OCI-LY1 (cell line): Measurements from ENCODE around the gene MVB12B.

Experiments
- H2AFZ ChIP-seq: fragments of 200-600 bp; sonication (generic), shearing (Covaris generic); 2 replicates; pipeline ENCODE4 v1.6.0; 2014; ENCODE audit warnings: antibody characterized with exemption, mild to moderate bottlenecking, low read length
- H3F3A ChIP-seq: fragments of 200-600 bp; sonication (generic), shearing (Covaris generic); 2 replicates; pipeline ENCODE4 v1.6.0; 2014; ENCODE audit warnings: mild to moderate bottlenecking, antibody characterized with exemption, low read length, moderate library complexity; ENCODE audit not compliant: insufficient read depth
- H3K27ac ChIP-seq: fragments of 200-600 bp; sonication (generic); 2 replicates; pipeline ENCODE4 v1.5.1; 2014; ENCODE audit warnings: low read length, mixed run types, mild to moderate bottlenecking, low read depth; ENCODE audit not compliant: poor library complexity, severe bottlenecking
- H3K27me3 ChIP-seq: fragments of 200-600 bp; sonication (generic); 2 replicates; pipeline ENCODE4 v1.6.0; 2014; ENCODE audit warnings: antibody characterized with exemption, mild to moderate bottlenecking, low read length, moderate library complexity; ENCODE audit not compliant: insufficient read depth
- H3K36me3 ChIP-seq: fragments of 200-600 bp; sonication (generic); 2 replicates; pipeline ENCODE4 v1.6.1; 2014; ENCODE audit warnings: mild to moderate bottlenecking, antibody characterized with exemption, low read length, moderate library complexity, mixed read lengths; ENCODE audit not compliant: insufficient read depth
- H3K4me1 ChIP-seq: fragments of 200-600 bp; sonication (generic); 2 replicates; pipeline ENCODE4 v1.5.1; 2014; ENCODE audit warnings: mild to moderate bottlenecking, low read length, moderate library complexity; ENCODE audit not compliant: insufficient read depth, severe bottlenecking
- H3K4me2 ChIP-seq: fragments of 200-600 bp; sonication (generic), shearing (Covaris generic); 2 replicates; pipeline ENCODE4 v1.6.1; 2014; ENCODE audit warnings: low read length
- H3K4me3 ChIP-seq: fragments of 200-600 bp; sonication (generic); 2 replicates; pipeline ENCODE4 v1.5.1; 2014; ENCODE audit warnings: low read length, low read depth, mild to moderate bottlenecking, mixed read lengths; ENCODE audit not compliant: poor library complexity, severe bottlenecking
- H3K79me2 ChIP-seq: fragments of 200-600 bp; shearing (Covaris generic); 2 replicates; pipeline ENCODE4 v1.6.1; 2016; ENCODE audit warnings: mixed run types, low read length, mixed read lengths; ENCODE audit not compliant: insufficient read depth
- H3K9ac ChIP-seq: fragments of 200-600 bp; sonication (generic), shearing (Covaris generic); 2 replicates; pipeline ENCODE4 v1.6.1; 2014; ENCODE audit warnings: mild to moderate bottlenecking, low read length, mixed read lengths
- H3K9me2 ChIP-seq: fragments of 200-600 bp; sonication (generic), shearing (Covaris generic); 2 replicates; pipeline ENCODE4 v1.6.1; 2014; ENCODE audit warnings: low read depth, mild to moderate bottlenecking, low read length, mixed read lengths
- H3K9me3 ChIP-seq: fragments of 200-600 bp; shearing (Covaris generic); 2 replicates; pipeline ENCODE4 v1.6.1; 2014; ENCODE audit warnings: low read length, mixed read lengths
- H4K20me1 ChIP-seq: fragments of 200-600 bp; sonication (generic), shearing (Covaris generic); 2 replicates; pipeline ENCODE4 v1.6.0; 2016; ENCODE audit warnings: mild to moderate bottlenecking, low read length; ENCODE audit not compliant: insufficient read depth
- EZH2 ChIP-seq: fragments of 200-600 bp; sonication (generic), shearing (Covaris generic); IDR thresholded peaks from 2 replicates; pipeline ENCODE4 v1.8.0; 2017; ENCODE audit warnings: borderline replicate concordance, mixed run types, mild to moderate bottlenecking, antibody characterized with exemption, low read length, moderate library complexity, mixed read lengths
- TF ChIP-seq, protein P1 (sequence below): fragments of 200-600 bp; sonication (generic), shearing (Covaris generic); IDR thresholded peaks from 2 replicates; pipeline ENCODE4 v1.5.1; 2017; ENCODE audit warnings: mild to moderate bottlenecking, antibody characterized with exemption, low read length, moderate library complexity, mixed read lengths

The MVB12B gene

DNA sequence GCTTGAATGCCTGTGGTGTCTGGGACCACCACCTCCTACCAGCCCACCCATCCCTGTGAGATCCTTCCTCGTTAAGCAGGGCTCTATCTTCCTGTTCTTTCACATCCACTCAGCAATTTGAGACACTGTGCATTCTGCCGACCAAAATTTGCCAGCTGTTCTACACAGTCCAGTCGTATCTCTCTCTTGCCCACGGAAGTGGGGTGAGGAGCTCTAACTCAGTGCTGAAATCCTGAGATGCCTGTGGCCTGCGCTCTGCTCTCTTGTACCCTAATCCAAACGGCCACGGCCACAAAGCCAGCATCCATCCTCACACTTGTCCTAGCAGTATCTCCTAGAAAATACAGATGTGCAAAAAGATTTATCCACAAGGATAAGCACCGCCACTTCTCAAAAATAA lies 97.9 kb downstream of the MVB12B start:
- H3K4me2 ChIP-seq, result no peak overlapping the region
- no peaks in the 10 kb centered on the region for H3K4me1 ChIP-seq
- no peaks in the 10 kb centered on the region for H4K20me1 ChIP-seq
- no peak overlapping the region for H3K4me3 ChIP-seq
- no peak overlapping the region for H3K9ac ChIP-seq
- no peak for TF ChIP-seq EZH2
- TF ChIP-seq, protein P1, sequence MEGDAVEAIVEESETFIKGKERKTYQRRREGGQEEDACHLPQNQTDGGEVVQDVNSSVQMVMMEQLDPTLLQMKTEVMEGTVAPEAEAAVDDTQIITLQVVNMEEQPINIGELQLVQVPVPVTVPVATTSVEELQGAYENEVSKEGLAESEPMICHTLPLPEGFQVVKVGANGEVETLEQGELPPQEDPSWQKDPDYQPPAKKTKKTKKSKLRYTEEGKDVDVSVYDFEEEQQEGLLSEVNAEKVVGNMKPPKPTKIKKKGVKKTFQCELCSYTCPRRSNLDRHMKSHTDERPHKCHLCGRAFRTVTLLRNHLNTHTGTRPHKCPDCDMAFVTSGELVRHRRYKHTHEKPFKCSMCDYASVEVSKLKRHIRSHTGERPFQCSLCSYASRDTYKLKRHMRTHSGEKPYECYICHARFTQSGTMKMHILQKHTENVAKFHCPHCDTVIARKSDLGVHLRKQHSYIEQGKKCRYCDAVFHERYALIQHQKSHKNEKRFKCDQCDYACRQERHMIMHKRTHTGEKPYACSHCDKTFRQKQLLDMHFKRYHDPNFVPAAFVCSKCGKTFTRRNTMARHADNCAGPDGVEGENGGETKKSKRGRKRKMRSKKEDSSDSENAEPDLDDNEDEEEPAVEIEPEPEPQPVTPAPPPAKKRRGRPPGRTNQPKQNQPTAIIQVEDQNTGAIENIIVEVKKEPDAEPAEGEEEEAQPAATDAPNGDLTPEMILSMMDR, result no peak
- H3K9me3 ChIP-seq, result no peaks in the 10 kb centered on the region
- no peaks in the 10 kb centered on the region for H3F3A ChIP-seq
- 0 out of 2 replicates have a peak, but pooled peaks cover 5% of the 10 kb centered on the region for H3K27me3 ChIP-seq
- no peaks in the 10 kb centered on the region for H3K79me2 ChIP-seq
- H3K36me3 ChIP-seq, result no peaks in the 10 kb centered on the region
- no peaks in the 10 kb centered on the region for H3K9me2 ChIP-seq
- no peak overlapping the region for H3K27ac ChIP-seq
- H2AFZ ChIP-seq, result no peak overlapping the region

DNA sequence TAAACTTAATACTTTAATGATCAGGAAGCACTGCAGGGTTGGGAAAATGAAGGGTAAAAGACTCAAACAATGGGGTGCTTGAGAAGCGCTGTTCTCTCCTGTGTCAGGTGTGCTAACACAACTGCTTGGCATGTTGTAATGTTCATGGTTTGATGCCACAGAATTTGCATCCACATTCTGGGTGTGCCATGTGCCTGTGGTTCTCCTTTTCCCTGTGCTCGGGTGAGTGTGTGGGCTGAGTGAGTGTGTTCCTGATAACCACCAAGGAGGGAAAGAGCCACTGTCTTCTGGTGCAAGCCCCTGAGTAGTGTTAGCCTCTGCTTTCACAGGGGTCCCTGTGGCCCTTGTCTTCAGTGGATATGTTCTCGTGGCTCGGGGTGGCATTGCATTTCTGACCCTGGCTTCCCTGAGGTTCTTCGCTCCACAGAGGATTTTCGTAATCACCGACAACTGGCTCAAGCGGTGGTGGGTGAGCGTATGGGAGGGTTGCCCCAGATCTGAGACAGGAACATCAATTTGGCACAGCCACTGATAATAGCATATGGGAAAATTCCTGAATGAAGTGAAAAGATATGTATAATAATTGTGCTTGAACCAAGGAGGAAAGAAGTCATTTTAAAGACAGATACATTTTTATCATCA lies 102.0 kb downstream of the MVB12B start:
- Histone ChIP-seq H3K9me2 (no peaks in the 10 kb centered on the region), H3K36me3 (no peaks in the 10 kb centered on the region), H3K27ac (no peak overlapping the region), H3F3A (no peaks in the 10 kb centered on the region), H3K9ac (no peak overlapping the region), H3K27me3 (0 out of 2 replicates have a peak, but pooled peaks cover 3% of the 10 kb centered on the region), H3K4me2 (no peak overlapping the region), H4K20me1 (no peaks in the 10 kb centered on the region), H3K4me1 (no peaks in the 10 kb centered on the region), H3K4me3 (no peak overlapping the region), H3K9me3 (no peaks in the 10 kb centered on the region), H2AFZ (no peak overlapping the region), H3K79me2 (no peaks in the 10 kb centered on the region)
- no peak for TF ChIP-seq EZH2
- TF ChIP-seq, protein P1, result no peak

DNA sequence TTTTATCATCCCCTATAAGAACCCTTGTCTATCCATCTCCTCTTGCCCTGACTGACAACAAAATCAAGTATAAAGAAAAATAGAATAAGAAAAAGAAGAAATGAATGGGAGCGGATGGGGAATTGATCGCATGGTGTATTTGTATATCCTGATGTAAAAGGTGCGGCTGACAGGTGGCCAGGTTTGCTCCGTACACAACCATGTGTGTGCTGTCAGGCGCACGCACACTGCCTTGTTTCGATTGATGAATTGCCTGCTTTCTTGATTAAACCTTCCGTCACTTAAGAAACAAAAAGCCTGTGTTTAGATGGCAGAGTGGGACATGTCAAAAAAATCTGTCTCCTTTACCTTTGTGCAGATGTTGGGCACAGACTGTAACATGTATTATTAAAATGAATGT lies 102.6 kb downstream of the MVB12B start:
- H3K79me2 ChIP-seq, result no peaks in the 10 kb centered on the region
- no peaks in the 10 kb centered on the region for H3K9me2 ChIP-seq
- no peak overlapping the region for H3K9ac ChIP-seq
- no peaks in the 10 kb centered on the region for H3K4me1 ChIP-seq
- H3K4me3 ChIP-seq, result no peak overlapping the region
- TF ChIP-seq, protein P1, result no peak
- TF ChIP-seq EZH2, result no peak
- no peak overlapping the region for H2AFZ ChIP-seq
- no peaks in the 10 kb centered on the region for H4K20me1 ChIP-seq
- no peak overlapping the region for H3K4me2 ChIP-seq
- no peaks in the 10 kb centered on the region for H3K27me3 ChIP-seq
- H3K36me3 ChIP-seq, result no peaks in the 10 kb centered on the region
- no peak overlapping the region for H3K27ac ChIP-seq
- H3F3A ChIP-seq, result no peaks in the 10 kb centered on the region
- H3K9me3 ChIP-seq, result no peaks in the 10 kb centered on the region
